GM12878 (cell line): ENCODE measurements around the gene TENT5A. TPM values are rescaled to one million over a fixed set of nuclear protein-coding genes. Genes with fewer than 3 reads are reported as not detected.

Experiments used
- ATAC-seq: fragments of 200-7000 bp; cut with Tn5 transposase; 3 replicates; pipeline ENCODE4 v1.9.1; 2020; ENCODE audit warnings: mild to moderate bottlenecking, moderate library complexity
- BruUV-seq: library from RNA; stranded (reverse); fragments of 400-500 nt; replicated peaks from 2 replicates; lab custom pipeline; 2021; lab: Mats Ljungman, UMichigan
- CTCF ChIA-PET: fragments of 300-600 bp; sonication (Branson Sonifier 250); formaldehyde crosslinking; extraction: SDS; loops from one replicate; lab custom pipeline; 2021; ENCODE audit warnings: inconsistent platforms; lab: Yijun Ruan, JAX
- POLR2A ChIA-PET: fragments of 350-600 bp; formaldehyde crosslinking; extraction: SDS; loops from one replicate; lab custom pipeline; 2021; ENCODE audit warnings: inconsistent platforms; lab: Charles Lee
- RAD21 ChIA-PET: fragments of 300-600 bp; sonication (Branson Sonifier 250); formaldehyde crosslinking; loops from one replicate; lab custom pipeline; 2023; ENCODE audit warnings: antibody characterized with exemption; ENCODE audit not compliant: unreplicated experiment; lab: Charles Lee
- SMC1A ChIA-PET: fragments of 300-600 bp; sonication (Branson Sonifier 250); formaldehyde crosslinking; loops from one replicate; lab custom pipeline; 2023; ENCODE audit not compliant: unreplicated experiment, uncharacterized antibody; lab: Charles Lee
- DNase-seq: peaks from one replicate; pipeline ENCODE4 v3.0.0-alpha.2; 2011; ENCODE audit warnings: low read depth, low spot score
- FAIRE-seq: peaks from 3 replicates; lab custom pipeline; 2011; peaks lifted over from hg19 to GRCh38; lab: Jason Lieb, UNC
- H2AFZ ChIP-seq: 2 replicates; pipeline ENCODE4 v1.6.0; 2011; ENCODE audit warnings: low read depth, low read length, control low read depth; ENCODE audit not compliant: control insufficient read depth
- H3K27ac ChIP-seq: 2 replicates; pipeline ENCODE4 v1.5.1; 2011; ENCODE audit warnings: control low read depth; ENCODE audit not compliant: control insufficient read depth, insufficient read depth
- H3K27me3 ChIP-seq, 2 experiments: replicated peaks in 1 of 2; 2 replicates each; pipeline versions ENCODE4 v1.6.0 to v1.6.1; 2011; ENCODE audit warnings: low read length in 1 of 2; ENCODE audit not compliant: control insufficient read depth in 2 of 2, insufficient read depth in 2 of 2
- H3K36me3 ChIP-seq, 2 experiments: 2 replicates each; pipeline ENCODE4 v1.5.1; 2011; ENCODE audit warnings: low read length in 1 of 2; ENCODE audit not compliant: control insufficient read depth in 2 of 2, insufficient read depth in 2 of 2
- H3K4me1 ChIP-seq: 2 replicates; pipeline ENCODE4 v1.6.1; 2011; ENCODE audit warnings: mild to moderate bottlenecking, low read length, moderate library complexity, mixed read lengths; ENCODE audit not compliant: control insufficient read depth, insufficient read depth
- H3K4me2 ChIP-seq: 2 replicates; pipeline ENCODE4 v1.6.0; 2011; ENCODE audit warnings: control low read depth; ENCODE audit not compliant: control insufficient read depth, insufficient read depth
- H3K4me3 ChIP-seq: fragments of 200-600 bp; sonication (generic); 2 replicates; pipeline ENCODE4 v1.5.1; 2016
- H3K79me2 ChIP-seq: 2 replicates; pipeline ENCODE4 v1.6.0; 2011; ENCODE audit warnings: low read length; ENCODE audit not compliant: control insufficient read depth, insufficient read depth
- H3K9ac ChIP-seq: 2 replicates; pipeline ENCODE4 v1.8.0; 2011; ENCODE audit warnings: low read length, control low read depth, mixed read lengths; ENCODE audit not compliant: control insufficient read depth, insufficient read depth
- H3K9me3 ChIP-seq: replicated peaks from 3 replicates; pipeline ENCODE4 v1.5.1; 2011; ENCODE audit warnings: mild to moderate bottlenecking, low read length; ENCODE audit not compliant: control insufficient read depth, insufficient read depth
- H4K20me1 ChIP-seq: 2 replicates; pipeline ENCODE4 v1.6.0; 2011; ENCODE audit not compliant: control insufficient read depth, insufficient read depth
- ATF2 ChIP-seq: IDR thresholded peaks from 2 replicates; pipeline ENCODE4 v1.6.1; 2012; ENCODE audit warnings: low read length, inconsistent platforms
- EGR1 ChIP-seq, 2 experiments: IDR thresholded peaks; 1 replicate in 1 of 2; 2 replicates in 1 of 2; pipeline ENCODE4 v1.6.1; 2011 to 2012; ENCODE audit warnings: low read depth in 2 of 2, low read length in 2 of 2, borderline replicate concordance in 1 of 2, mild to moderate bottlenecking in 1 of 2, moderate library complexity in 1 of 2
- EP300 ChIP-seq, 2 experiments: fragments of 150-350 bp in 1 of 2; IDR thresholded peaks; 2 replicates each; pipeline ENCODE4 v1.6.1; 2011 to 2012; ENCODE audit warnings: low read depth in 2 of 2, low read length in 2 of 2, borderline replicate concordance in 1 of 2, improper control_type of control experiment in 1 of 2, inconsistent platforms in 1 of 2; ENCODE audit not compliant: control insufficient read depth in 1 of 2
- IKZF2 ChIP-seq, 2 experiments: fragments of 450-650 bp; IDR thresholded peaks; 2 replicates each; pipeline ENCODE4 v1.6.1; 2017; ENCODE audit warnings: mild to moderate bottlenecking in 2 of 2, moderate library complexity in 2 of 2
- IRF3 ChIP-seq: fragments of 450-650 bp; IDR thresholded peaks from 2 replicates; pipeline ENCODE4 v1.6.1; 2014; ENCODE audit warnings: mild to moderate bottlenecking
- IRF5 ChIP-seq: fragments of 450-650 bp; IDR thresholded peaks from 2 replicates; pipeline ENCODE4 v1.6.1; 2017; ENCODE audit warnings: borderline replicate concordance
- JUND ChIP-seq: IDR thresholded peaks from 2 replicates; pipeline ENCODE4 v1.6.1; 2012; ENCODE audit warnings: low read depth, mild to moderate bottlenecking, low read length, improper control_type of control experiment, moderate library complexity
- KAT2A ChIP-seq: conservative IDR thresholded peaks from 2 replicates; pipeline ENCODE4 v1.6.1; 2011; ENCODE audit warnings: low read depth, low read length; ENCODE audit not compliant: control insufficient read depth
- MEF2A ChIP-seq: IDR thresholded peaks from 2 replicates; pipeline ENCODE4 v1.6.1; 2011; ENCODE audit warnings: low read depth, mild to moderate bottlenecking, low read length, moderate library complexity; ENCODE audit not compliant: insufficient read depth
- MXI1 ChIP-seq: fragments of 150-350 bp; IDR thresholded peaks from 2 replicates; pipeline ENCODE4 v1.6.1; 2011; ENCODE audit warnings: low read depth, mild to moderate bottlenecking, inconsistent platforms, low read length, improper control_type of control experiment
- MYB ChIP-seq: fragments of 150-350 bp; IDR thresholded peaks from 2 replicates; pipeline ENCODE4 v1.6.1; 2014; ENCODE audit warnings: mild to moderate bottlenecking, low read depth, low read length, borderline replicate concordance
- NFIC ChIP-seq: IDR thresholded peaks from 2 replicates; pipeline ENCODE4 v1.6.1; 2012; ENCODE audit warnings: low read depth, mild to moderate bottlenecking, inconsistent platforms, low read length, moderate library complexity
- NR2C2 ChIP-seq: IDR thresholded peaks from 2 replicates; pipeline ENCODE4 v1.6.1; 2011; ENCODE audit warnings: borderline replicate concordance, low read depth; ENCODE audit not compliant: control insufficient read depth, insufficient read length
- RCOR1 ChIP-seq: conservative IDR thresholded peaks from 2 replicates; pipeline ENCODE4 v1.6.1; 2012; ENCODE audit warnings: low read depth, low read length, improper control_type of control experiment
- SIX5 ChIP-seq: IDR thresholded peaks from 2 replicates; pipeline ENCODE4 v1.6.1; 2011; ENCODE audit warnings: mild to moderate bottlenecking, low read depth, low read length, moderate library complexity; ENCODE audit not compliant: severe bottlenecking
- TCF12 ChIP-seq: IDR thresholded peaks from 2 replicates; pipeline ENCODE4 v1.6.1; 2011; ENCODE audit warnings: low read depth, mild to moderate bottlenecking, low read length
- YBX1 ChIP-seq: fragments of 450-650 bp; IDR thresholded peaks from 2 replicates; pipeline ENCODE4 v1.6.1; 2016; ENCODE audit warnings: antibody characterized with exemption
- ZNF384 ChIP-seq: IDR thresholded peaks from 2 replicates; pipeline ENCODE4 v1.6.1; 2012; ENCODE audit warnings: low read depth, mild to moderate bottlenecking, low read length, improper control_type of control experiment, borderline replicate concordance
- WGBS: methylation state at CpG from one replicate; pipeline ENCODE4 v1.1.6; 2016; ENCODE audit warnings: low lambda C conversion rate; ENCODE audit not compliant: insufficient replicate concordance, insufficient coverage; ENCODE audit errors: missing lambda C conversion rate; 5-methylcytosine and 5-hydroxymethylcytosine counted together
- in situ Hi-C: fragments of 300-500 bp; cut with MboI; formaldehyde crosslinking; loops from 9 replicates; pipeline ENCODE4 v1.14.3; 2018; ENCODE audit warnings: mixed read lengths
- intact Hi-C: fragments of 100-400 bp; cut with micrococcal nuclease; formaldehyde crosslinking; loops from one replicate; pipeline ENCODE4 v1.14.2; 2022; ENCODE audit not compliant: unreplicated experiment
- polyA plus RNA-seq, 11 experiments: library from polyadenylated mRNA; depleted of rRNA in 4 of 11; unstranded in 6 of 11; stranded (reverse) in 5 of 11; fragments of >200 nt; fragmentation: Nextera tagmentation in 4 of 11; fragmentation: Illumina TruSeq in 1 of 11; extraction: Ambion mirVana in 4 of 11; extraction: Trizol in 1 of 11; gene quantifications; 1 replicate in 1 of 11; 2 replicates in 10 of 11; pipeline versions ENCODE4 v1.2.1 to v1.2.3, GENCODE V29; 2011 to 2016; ENCODE audit warnings: inconsistent platforms in 2 of 11, missing spikeins in 2 of 11, low read depth in 1 of 11
- total RNA-seq, 4 experiments: library from RNA; depleted of rRNA in 3 of 4; stranded (reverse); fragments of >200 nt in 3 of 4; fragmentation: Illumina TruSeq in 1 of 4; extraction: Trizol in 1 of 4; gene quantifications; 2 replicates each; pipeline versions ENCODE4 v1.2.1 to v1.2.3, GENCODE V29; 2013 to 2021

Gene TENT5A
- total and polyA plus RNA-seq, 10 of the 15 experiments (the other 5 are each of a cell fraction or from before 2014, with no cell fraction given): 0.25 to 9.6 (median 0.48) TPM

GRCh38 chr6:81795890-81796289, 43.4 kb upstream of the TENT5A start (continued):
- TF ChIP-seq ATF2: no peak
- no peak for TF ChIP-seq IRF3
- TF ChIP-seq YBX1: no peak
- no peak for TF ChIP-seq MXI1

GRCh38 chr6:81793821-81794475, 41.5 kb upstream of the TENT5A start:
- H3K9me3 ChIP-seq: no peaks in the 10 kb centered on the region
- no peak for ATAC-seq
- no peak overlapping the region for H3K27ac ChIP-seq
- no peak overlapping the region for H2AFZ ChIP-seq
- in situ Hi-C loops: no loop called here
- H3K79me2 ChIP-seq: no peaks in the 10 kb centered on the region
- ChIA-PET POLR2A (interaction anchor here (0.6 kb wide), 1 partner anchor 73 kb away, joined by 4 read pairs; no protein-coding TSS in a partner anchor), SMC1A (interaction anchor here (0.8 to 1.5 kb wide), 3 partner anchors 21 to 56 kb away, joined by 3 to 4 read pairs (median 3); no protein-coding TSS in a partner anchor), CTCF (interaction anchor here (1.2 kb wide), 1 partner anchor 36 kb away, joined by 3 read pairs; no protein-coding TSS in a partner anchor), RAD21 (no interaction called here)
- H3K4me3 ChIP-seq: no peak overlapping the region
- no peaks in the 10 kb centered on the region for H3K27me3 ChIP-seq
- H3K36me3 ChIP-seq: no peaks in the 10 kb centered on the region
- intact Hi-C loops: no loop called here
- no peak overlapping the region for H3K9ac ChIP-seq
- no peak for FAIRE-seq
- no peaks in the 10 kb centered on the region for H4K20me1 ChIP-seq
- 36% methylated on average over 4 of the region's 4 CpGs for WGBS
- no peak for DNase-seq
- BruUV-seq: no TSS peak
- H3K4me2 ChIP-seq: no peak overlapping the region
- H3K4me1 ChIP-seq: no peaks in the 10 kb centered on the region
- TF ChIP-seq IRF5 (no peak), MEF2A (no peak), SIX5 (no peak), JUND (no peak), EGR1 (IDR thresholded peaks at IDR 0.05; ENCODE audit: borderline replicate concordance in 1 of 2, low read depth in 2 of 2, low read length in 2 of 2) (no peak), MYB (no peak), NFIC (no peak), EP300 (IDR thresholded peaks at IDR 0.05; ENCODE audit: borderline replicate concordance in 1 of 2, control insufficient read depth in 1 of 2, low read depth in 2 of 2, low read length in 2 of 2) (no peak), RCOR1 (no peak), TCF12 (no peak), IKZF2 (IDR thresholded peaks at IDR 0.05) (no peak; a peak in 2 of 4 replicates), KAT2A (no peak), ZNF384 (no peak), NR2C2 (no peak)
